ENCODE results near the gene TRAF3IP1.

- TF ChIP-seq POLR2AphosphoS5 (IDR thresholded peaks at IDR 0.05; ENCODE audit: borderline replicate concordance, low read depth, low read length) (no peak), EZH2 (IDR thresholded peaks at IDR 0.05) (no peak)
These were observed 102.6 kb downstream of the TRAF3IP1 start for GRCh38 chr2:238422940-238423339.
